ENCODE data around the gene TPRX1.

GRCh38 chr19:47756953-47757608 is 47.3 kb downstream of the TPRX1 start:
- no peak for TF ChIP-seq CTCF (conservative IDR thresholded peaks at IDR 0.05; ENCODE audit: low read length)
- TF ChIP-seq EZH2phosphoT487 (IDR thresholded peaks at IDR 0.05; ENCODE audit: borderline replicate concordance, low read depth, low read length): no peak
